ENCODE data around the gene APBA1.
"Not testable (repeated sequence)": the region's sequence is repeated elsewhere in the genome, so short reads cannot be mapped to it uniquely, and the experiment has no call there.

APBA1 gene

DNA sequence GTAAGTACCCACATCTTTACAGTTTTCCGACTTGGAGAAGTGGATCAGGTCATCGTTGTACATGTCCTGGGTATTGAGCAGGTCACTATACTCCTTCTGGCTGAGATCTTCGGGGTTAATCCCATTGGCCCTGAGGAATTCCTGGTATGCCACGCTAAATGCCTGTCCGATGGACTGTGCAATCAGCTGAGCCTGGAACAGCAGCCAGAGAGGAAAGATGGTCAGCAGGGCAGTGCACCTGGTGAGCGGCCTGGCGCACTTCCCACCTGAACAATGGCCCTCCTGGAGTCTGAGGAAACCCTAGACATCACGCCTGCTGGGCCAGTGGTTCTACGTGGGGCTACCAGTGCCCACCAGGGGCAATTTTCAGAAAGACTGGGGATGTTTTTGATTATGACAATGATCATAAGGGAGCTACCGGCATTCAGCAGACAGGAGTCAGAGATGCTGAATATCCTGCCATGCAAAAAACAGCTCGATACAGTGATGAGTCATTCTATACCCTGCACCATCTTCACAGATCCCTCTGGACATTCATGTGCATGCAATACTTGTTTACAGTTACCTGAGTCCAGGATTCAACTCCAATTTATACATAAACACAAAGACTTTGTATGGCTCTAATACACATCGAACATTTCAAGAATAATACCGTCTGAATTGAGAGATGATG is 219.9 kb downstream of the APBA1 start:
- in situ Hi-C loops (cut with MboI; ENCODE audit: low sequenced_read_pairs), result no loop called here

DNA sequence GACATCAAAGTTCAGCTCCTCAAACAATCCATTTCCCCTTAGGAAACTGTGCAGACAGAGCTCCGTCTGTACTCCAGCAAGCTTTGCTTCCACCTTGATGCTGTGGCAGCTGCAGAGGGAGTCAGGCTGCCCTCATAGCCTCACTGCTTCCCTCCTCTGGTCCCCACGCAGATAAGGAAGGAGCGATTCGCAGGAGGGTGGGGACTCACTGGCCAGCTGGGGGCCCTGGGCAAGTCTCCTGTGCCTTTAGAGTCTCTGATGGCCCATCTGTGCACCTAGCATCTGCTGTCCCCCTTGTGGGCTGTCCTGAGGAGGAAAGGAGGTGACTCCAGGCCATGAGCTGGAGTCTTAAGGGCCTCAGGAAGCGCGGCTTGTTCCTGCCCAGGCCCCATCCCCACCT is 225.7 kb downstream of the APBA1 start:
- in situ Hi-C loops (cut with MboI; ENCODE audit: low sequenced_read_pairs), result no loop called here

DNA sequence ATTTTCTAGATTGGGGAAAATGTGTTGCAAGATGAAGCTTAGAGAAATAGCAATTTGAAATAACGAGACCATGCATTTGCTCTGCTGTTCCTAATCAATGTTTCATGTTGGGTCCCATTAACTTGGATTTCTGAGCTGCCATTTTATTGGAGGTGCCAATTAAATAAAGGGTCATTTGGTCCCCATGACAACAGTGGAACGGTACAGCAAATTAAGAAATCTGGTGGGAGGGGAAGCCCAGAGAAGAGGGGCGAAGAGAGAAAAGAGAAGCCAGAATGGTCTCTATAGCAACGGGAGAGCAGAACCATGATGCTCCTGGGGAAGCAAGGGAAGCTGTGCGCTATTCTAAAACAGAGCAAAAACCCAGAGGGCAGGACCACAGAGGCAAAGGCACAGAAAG is 226.9 kb downstream of the APBA1 start:
- in situ Hi-C loops (cut with MboI; ENCODE audit: low sequenced_read_pairs), result no loop called here

DNA sequence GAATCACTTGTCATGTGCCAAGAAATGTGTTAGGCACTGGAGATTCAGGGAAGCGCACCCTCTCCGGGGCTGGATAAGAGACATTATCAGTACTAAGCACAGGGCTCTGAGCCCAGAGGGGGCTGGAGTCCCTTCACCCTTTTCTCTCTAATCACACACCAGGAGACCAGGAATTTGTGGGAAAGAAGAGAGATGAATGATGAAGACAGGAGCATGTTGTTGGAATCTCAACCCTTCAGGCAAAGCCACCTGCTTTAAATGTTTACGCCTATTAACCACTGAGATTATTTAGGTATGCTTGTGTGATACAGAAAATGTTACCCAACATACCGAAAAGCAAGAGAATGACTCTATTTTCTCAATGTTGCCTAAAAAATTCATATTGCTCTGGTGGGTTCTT is 227.4 kb downstream of the APBA1 start:
- in situ Hi-C loops (cut with MboI; ENCODE audit: low sequenced_read_pairs), result no loop called here

DNA sequence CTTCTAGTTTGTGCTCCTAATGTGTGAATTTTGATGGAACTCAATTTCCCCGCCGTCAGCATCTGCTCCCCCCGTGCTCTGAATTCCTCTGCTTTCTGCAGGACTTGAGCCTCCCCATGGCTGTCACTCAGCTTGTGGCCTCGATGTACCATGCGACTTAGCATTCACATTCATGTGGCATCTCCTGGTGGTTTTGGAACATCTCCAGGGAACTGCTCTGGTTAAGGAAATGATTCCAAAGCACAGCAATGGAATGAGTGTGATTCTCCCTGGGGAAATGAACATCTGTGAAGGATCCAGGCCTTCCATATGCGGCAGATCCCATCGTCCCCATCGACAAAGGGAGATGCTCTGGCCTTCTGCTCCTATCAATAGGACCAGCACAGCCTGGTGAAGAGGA is 228.2 kb downstream of the APBA1 start:
- in situ Hi-C loops (cut with MboI; ENCODE audit: low sequenced_read_pairs), result no loop called here

DNA sequence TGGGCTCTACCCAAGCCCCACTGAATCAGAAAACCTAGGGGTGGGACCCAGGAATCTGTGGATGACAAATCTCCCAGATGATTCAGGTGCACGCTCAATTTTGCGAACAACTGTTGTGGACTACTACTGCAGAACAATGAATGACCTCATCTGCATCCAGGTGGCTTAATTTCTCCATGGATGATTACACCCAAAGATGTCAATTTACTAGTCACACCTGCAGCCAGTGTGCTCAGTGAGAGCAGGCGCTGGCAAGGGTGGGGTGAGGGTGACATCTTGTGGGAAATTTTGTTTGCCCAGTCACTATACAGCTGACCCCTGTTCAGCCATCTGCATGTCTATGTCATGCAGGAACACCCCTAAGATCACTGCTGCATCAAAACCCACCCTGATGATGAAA is 229.0 kb downstream of the APBA1 start:
- in situ Hi-C loops (cut with MboI; ENCODE audit: low sequenced_read_pairs), result no loop called here

DNA sequence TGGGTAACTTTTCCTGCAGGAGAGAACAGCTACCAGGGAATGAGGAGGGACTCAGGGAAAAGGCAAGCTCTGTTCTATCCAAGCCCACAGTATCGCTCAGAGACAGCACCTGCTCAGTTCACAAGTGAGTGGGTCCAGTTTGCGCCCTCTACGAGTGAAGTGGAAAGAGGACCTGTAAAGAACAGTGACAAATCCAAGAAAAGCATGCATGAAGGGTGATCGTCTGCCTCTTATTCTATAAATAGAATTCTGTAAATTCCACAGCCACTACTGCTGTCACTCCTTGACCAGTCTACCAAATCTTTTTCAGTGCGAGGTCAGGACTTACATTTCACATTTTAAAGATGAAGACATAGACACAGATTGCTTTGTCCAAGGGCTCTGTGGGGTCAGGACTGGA is 229.7 kb downstream of the APBA1 start:
- in situ Hi-C loops (cut with MboI; ENCODE audit: low sequenced_read_pairs), result no loop called here

DNA sequence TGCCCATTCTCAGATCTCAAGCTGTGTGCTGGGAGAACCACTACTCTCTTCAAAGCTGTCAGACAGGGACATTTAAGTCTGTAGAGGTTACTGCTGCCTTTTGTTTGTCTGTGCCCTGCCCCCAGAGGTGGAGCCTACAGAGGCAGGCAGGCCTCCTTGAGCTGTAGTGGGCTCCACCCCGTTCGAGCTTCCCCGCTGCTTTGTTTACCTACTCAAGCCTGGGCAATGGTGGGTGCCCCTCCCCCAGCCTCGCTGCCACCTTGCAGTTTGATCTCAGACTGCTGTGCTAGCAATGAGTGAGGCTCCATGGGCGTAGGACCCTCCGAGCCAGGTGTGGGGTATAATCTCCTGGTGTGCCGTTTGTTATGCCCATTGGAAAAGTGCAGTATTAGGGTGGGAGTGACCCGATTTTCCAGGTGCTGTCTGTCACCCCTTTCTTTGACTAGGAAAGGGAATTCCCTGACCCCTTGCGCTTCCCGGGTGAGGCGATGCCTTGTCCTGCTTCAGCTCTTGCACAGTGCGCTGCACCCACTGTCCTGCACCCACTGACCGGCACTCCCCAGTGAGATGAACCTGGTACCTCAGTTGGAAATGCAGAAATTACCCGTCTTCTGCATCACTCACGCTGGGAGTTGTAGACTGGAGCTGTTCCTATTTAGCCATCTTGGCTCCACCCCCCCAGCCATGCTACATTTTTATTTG is 231.8 kb downstream of the APBA1 start:
- in situ Hi-C loops (cut with MboI; ENCODE audit: low sequenced_read_pairs), result not testable (repeated sequence)

DNA sequence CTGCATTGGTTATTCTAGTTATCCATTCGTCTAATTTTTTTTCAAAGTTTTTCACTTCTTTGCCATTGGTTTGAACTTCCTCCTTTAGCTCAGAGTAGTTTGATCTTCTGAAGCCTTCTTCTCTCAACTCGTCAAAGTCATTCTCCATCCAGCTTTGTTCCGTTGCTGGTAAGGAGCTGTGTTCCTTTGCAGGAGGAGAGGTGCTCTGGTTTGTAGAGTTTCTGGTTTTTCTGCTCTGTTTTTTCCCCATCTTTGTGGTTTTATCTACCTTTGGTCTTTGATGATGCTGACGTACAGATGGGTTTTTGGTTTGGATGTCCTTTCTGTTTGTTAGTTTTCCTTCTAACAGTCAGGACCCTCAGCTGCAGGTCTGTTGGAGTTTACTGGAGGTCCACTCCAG is 232.5 kb downstream of the APBA1 start:
- in situ Hi-C loops (cut with MboI; ENCODE audit: low sequenced_read_pairs), result not testable (repeated sequence)

DNA sequence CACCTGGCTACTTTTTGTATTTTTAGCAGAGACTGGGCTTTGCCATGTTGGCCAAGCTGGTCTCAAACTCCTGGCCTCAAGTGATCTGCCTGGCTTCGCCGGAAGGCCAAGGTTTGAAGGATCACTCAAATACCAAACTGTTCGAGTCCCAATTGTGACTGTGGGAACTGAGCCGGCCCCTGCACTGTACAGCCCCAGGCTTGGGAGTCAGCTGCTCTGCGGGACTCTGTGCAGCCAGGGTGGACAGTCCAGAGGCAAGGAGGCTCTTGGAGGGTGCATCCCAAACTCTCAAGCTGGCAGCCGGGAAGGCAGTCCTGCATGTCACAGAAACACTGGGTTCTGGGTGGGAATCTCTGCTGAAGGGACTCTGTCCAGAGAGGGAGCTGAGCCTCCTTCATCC is 238.2 kb downstream of the APBA1 start:
- in situ Hi-C loops (cut with MboI; ENCODE audit: low sequenced_read_pairs), result no loop called here

DNA sequence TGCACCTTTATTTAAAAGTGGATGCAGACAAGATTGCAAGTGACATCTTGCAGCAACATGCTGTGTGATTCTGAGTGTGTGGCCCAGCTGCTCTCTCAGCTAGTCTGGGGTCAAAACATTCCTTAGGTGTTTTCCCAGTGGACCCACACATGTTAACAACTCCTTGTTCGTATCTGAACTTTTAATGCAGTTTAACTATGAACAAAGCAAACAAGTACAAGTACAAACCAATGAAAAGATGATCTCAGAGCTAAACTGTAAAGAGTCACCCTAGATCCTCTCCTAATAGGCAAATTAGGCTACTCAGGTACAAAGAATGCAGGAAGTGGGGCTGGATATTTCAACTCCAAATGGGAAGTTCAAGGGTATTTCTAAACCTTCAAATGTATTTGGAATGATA is 238.8 kb downstream of the APBA1 start:
- in situ Hi-C loops (cut with MboI; ENCODE audit: low sequenced_read_pairs), result no loop called here

DNA sequence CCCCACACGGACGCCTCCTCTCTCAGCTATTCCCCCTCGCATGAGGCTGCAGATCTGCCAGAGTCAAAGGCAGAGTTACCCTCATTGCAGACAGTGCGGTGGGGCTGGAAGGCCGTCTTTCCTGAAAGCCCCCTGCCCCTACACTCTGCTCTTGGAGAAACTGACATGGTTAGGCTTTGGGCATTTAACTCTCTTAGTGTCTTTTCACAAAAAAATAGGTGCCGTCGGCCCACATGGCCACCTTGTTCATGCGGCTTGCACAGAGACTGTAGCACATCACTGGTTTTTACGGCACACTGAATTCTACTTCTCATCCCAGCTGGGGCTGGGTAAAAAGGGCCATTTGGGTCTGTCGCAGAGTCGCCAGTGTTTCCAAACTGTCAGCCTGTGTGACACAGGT is 239.5 kb downstream of the APBA1 start:
- in situ Hi-C loops (cut with MboI; ENCODE audit: low sequenced_read_pairs), result no loop called here

DNA sequence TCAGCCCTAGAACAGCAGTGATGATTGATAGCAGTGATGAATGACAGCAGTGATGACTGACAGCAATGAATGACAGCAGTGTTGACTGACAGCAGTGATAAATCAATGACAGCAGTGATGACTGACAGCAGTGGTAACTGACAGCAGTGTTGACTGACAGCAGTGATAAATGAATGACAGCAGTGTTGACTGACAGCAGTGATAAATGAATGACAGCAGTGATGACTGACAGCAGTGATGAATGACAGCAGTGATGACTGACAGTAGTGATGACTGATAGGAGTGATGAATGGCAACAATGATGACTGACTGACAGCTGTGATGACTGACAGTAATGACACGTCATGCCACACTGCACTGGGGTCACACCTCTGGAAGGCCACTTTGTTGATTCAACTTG is 240.4 kb downstream of the APBA1 start:
- in situ Hi-C loops (cut with MboI; ENCODE audit: low sequenced_read_pairs), result no loop called here

DNA sequence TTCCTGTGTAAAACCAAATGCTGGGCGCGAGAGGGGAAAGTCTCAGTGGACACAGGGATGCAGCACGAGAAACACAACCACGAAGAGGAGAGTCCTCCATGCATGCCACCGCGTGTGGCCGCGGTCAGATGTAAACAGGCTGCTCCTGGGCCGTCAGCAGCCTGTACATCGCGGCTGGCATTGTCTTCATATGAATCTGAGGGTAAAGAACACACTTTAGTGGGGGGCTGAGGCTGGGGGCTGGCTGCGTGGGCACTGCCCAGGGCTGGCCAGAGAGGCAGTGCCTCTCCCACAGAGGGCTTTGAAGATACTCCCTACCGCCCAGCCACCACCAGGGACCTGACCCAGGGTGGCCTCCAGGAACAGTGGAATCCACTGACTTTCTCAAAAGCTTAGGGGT is 241.0 kb downstream of the APBA1 start:
- in situ Hi-C loops (cut with MboI; ENCODE audit: low sequenced_read_pairs), result no loop called here

DNA sequence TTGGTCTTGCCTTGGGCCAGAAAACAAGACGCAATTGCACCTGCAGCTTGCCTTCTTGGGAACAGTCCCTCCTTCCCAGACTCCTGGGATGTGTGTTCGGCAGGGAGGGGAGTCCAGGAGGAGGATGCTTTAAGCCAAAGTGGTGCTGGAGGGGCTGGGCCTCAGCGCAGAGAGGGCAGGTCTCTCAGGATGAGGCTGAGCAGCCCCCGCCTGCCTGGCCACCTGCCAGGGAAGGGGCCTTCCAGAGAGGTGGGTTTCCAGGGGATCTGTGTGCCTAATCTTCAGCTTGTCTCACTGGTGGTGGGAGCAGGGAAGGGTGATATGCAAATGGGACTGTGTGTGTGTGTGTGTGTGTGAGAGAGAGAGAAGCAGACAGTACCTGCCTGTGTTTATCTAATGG is 242.0 kb downstream of the APBA1 start:
- in situ Hi-C loops (cut with MboI; ENCODE audit: low sequenced_read_pairs), result no loop called here

DNA sequence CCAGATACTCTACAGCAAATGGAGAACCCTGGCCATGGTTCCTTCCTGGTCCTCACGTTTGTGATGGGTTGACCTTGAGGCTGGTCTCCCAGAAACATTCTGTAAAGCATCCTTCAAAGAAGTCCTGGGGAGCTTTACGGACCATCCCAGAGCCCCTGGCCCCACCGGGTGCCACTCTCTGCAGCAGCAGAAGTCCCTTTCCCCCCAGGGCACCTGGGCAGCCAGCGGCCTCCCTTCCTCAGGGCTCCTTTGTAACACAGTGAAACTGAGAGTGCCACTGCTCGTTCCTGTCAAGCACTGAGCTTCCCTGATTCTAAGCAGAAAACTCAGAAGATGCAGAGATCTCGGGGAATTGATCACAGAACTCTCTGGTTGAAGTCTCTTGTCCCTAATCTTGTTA is 242.9 kb downstream of the APBA1 start:
- in situ Hi-C loops (cut with MboI; ENCODE audit: low sequenced_read_pairs), result no loop called here

DNA sequence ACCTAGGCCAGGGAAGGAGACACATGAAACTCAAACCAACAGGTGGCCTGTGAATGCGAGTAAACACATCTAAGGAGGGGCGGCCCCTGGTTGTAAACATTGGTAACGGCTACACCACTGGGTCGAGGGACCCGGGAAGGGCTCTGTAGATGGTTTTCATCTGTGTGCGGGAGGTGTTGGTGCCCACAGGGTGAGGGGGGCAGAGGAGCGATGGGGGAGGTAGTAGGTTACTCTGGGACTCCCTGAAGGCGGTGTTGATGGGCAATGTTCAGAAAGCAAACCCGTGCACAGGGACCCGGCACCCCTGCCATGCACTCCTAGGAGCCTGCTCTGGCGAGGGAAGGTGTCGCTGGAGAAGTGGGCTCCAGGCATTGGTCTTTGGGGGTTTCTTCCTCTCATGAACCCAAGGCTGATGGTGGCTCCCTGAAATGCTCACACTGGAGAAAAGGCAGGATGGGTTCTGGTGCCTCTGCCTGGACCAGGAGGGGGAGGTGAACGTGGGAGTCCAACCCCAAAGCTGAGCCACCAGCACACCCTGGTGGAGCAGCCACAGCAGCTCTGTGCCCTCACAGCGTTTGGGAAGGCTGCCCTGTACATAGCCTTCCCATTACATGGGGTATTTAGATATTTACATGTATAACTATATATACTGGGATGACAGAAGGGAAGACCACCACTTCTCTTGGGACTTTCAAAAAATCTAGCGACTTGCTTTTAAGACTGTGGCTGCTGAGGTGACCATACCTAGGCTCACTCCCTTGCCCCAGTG is 244.0 kb downstream of the APBA1 start:
- in situ Hi-C loops (cut with MboI; ENCODE audit: low sequenced_read_pairs), result no loop called here

DNA sequence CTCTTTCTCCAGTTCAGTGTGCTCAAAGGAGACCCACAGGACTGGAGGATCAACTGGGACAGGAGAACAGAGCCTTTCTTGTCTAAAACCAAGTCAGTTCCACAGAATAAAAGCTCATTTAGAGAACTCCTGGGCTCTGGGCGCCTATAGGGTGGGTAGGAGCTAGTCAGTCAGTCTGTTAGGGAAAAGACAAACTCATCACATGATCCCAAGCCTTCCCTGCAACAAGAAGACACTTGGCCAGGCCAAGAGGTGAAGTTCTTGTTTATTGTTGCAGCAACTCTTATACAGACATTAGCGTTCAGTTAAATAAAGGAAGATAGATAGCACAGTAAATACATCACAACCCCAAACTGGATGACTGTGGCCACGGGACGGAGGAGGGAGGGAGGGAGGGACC is 244.9 kb downstream of the APBA1 start:
- in situ Hi-C loops (cut with MboI; ENCODE audit: low sequenced_read_pairs), result no loop called here

DNA sequence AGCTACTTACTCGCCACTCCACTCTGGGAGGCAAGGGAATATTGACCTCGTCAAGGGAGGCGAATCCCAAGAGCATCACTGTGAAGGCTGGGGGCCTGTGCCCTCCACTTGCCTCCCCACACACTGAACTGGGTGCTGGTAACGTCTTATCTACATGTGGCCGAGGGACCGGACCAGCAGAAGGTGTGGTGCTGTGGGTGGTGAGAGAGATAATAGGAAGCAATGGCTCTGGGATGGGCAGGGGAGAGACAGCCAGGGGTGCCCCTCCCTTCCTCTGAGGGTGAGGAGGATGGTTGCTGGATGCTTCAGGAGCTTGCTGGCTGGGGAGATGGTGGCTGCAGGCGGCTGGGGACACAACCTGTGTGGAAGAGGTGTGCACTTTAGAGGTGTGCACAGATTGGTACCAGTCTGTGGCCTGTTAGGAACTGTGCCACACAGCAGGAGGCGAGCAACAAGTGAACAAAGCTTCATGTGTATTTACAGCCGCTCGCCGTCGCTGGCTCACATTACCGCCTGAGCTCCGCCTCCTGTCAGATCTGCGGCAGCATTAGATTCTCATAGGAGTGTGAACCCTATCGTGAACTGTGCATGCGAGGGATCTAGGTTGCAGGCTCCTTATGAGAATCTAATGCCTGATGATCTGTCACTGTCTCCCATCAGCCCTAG is 246.9 kb downstream of the APBA1 start:
- in situ Hi-C loops (cut with MboI; ENCODE audit: low sequenced_read_pairs), result no loop called here

DNA sequence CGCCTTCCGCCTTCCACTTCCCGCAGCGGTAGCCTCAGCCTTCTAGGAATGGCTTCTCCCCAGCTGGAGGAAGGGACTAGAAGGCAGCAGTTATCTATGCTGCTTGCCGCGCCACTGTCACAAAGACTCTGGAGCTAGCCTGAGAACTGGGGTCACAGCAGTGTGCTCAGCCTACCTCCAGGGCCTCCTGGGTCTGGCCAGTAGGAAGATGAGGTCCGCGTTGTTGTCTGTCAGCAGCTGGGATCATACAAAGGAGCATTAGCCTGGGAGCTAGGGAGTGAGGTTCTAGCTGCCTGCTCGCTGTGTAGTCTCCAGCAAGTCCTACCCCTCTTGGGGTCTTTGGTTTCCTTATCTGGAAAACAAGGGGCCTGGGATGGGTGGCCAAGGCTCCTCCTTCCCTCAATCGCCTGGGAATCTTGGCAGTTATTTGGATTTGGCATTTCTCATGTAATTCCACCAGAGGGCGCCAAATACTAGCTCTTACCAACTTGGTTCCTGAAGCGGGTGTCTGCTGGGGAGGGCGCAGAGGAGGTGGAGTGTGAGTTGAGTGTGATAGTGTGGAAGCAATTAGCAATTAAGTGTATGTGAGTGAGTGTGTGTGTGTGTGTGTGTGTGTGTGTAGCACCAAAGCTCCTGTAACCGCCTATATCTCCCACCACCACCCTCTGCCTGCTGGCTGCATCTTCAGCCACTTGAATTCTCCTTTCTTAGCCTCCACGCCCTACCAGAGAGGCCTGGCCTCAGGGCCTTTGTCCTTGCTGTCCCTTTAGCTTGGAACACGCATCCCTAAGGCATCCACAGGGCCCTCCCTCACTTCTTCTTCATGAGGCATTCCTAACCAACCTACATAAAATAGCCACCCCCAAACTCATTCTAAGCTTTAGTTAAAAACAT is 250.0 kb downstream of the APBA1 start:
- in situ Hi-C loops (cut with MboI; ENCODE audit: low sequenced_read_pairs), result loop anchor here (25.0 kb wide), 1 partner anchor 490 kb away; no protein-coding TSS in a partner anchor
